ENCODE measurements around the gene P3R3URF.

DNA sequence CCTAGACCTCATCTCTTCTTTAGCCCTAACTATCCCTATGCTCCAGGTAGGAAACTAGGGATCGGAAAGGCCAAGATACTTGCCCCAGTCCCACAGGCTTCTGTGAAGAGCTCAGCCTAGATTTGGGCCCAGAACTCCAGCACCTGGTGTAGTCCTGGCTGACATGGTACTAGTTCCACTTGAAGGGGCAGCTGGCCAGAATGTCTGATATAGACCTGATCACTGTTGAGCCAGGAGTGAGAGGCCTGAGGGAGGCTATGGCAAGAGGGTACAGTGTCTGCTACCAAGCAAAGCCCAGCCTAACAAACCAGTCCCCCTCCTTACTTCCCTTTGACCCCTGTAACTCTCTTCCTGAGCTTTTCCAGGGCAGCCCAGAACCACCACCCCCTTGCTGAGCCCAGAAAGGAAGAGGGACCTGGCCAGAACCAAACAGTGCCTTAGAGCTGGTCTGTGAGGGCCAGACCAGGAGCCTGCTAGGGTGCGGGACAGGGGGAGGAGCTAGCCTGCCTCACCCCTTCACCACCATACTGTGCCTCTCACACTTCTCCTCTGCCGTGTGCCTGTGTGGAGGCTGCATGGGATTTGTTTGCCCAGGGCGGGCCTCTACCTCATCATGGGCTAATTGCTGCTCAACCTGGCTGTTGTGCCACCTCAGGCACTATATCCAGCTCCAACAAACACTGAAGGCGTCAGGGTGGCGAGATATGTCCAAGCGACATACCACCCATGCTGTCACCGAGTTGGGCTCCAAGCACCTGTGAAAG, 11.0 kb upstream of the P3R3URF start:
- TF ChIP-seq POLR2A (IDR thresholded peaks at IDR 0.05; ENCODE audit: low read depth, low read length) (no peak), EZH2 (IDR thresholded peaks at IDR 0.05; ENCODE audit: borderline replicate concordance, low read depth, low read length, severe bottlenecking) (no peak), POLR2AphosphoS5 (IDR thresholded peaks at IDR 0.05; ENCODE audit: insufficient read depth, low read depth, low read length) (no peak), FOS (IDR thresholded peaks at IDR 0.05; ENCODE audit: borderline replicate concordance, insufficient read depth, low read length) (no peak)
- TF ChIP-seq, protein P1, sequence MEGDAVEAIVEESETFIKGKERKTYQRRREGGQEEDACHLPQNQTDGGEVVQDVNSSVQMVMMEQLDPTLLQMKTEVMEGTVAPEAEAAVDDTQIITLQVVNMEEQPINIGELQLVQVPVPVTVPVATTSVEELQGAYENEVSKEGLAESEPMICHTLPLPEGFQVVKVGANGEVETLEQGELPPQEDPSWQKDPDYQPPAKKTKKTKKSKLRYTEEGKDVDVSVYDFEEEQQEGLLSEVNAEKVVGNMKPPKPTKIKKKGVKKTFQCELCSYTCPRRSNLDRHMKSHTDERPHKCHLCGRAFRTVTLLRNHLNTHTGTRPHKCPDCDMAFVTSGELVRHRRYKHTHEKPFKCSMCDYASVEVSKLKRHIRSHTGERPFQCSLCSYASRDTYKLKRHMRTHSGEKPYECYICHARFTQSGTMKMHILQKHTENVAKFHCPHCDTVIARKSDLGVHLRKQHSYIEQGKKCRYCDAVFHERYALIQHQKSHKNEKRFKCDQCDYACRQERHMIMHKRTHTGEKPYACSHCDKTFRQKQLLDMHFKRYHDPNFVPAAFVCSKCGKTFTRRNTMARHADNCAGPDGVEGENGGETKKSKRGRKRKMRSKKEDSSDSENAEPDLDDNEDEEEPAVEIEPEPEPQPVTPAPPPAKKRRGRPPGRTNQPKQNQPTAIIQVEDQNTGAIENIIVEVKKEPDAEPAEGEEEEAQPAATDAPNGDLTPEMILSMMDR (IDR thresholded peaks at IDR 0.05; ENCODE audit: extremely low read depth in 1 of 2, insufficient read depth in 1 of 2, low read depth in 1 of 2, low read length in 2 of 2): no peak
- TF ChIP-seq, protein P2, sequence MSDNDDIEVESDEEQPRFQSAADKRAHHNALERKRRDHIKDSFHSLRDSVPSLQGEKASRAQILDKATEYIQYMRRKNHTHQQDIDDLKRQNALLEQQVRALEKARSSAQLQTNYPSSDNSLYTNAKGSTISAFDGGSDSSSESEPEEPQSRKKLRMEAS (IDR thresholded peaks at IDR 0.05; ENCODE audit: insufficient read depth, insufficient read length): no peak
